Myocyte (in vitro differentiated cells): ENCODE measurements around the gene SULF2. TPM values are rescaled to one million over a fixed set of nuclear protein-coding genes. Genes with fewer than 3 reads are reported as not detected.
"Not testable (repeated sequence)": the region's sequence is repeated elsewhere in the genome, so short reads cannot be mapped to it uniquely, and the experiment has no call there.

ENCODE experiments used
- DNase-seq: peaks from one replicate; pipeline ENCODE4 v3.0.0-alpha.2; 2012; ENCODE audit warnings: low read depth
- total RNA-seq: library from RNA; depleted of rRNA; stranded (reverse); fragments of >200 nt; gene quantifications from 2 replicates; pipeline ENCODE4 v1.2.3, GENCODE V29; 2014

Gene SULF2
- total RNA-seq, 1 donor from 2014 or later: 2.6 TPM

- no peak for DNase-seq
These were observed 20.7 kb upstream of the SULF2 start for GRCh38 chr20:47805951-47806350.

- DNase-seq: not testable (repeated sequence)
These were observed 19.7 kb upstream of the SULF2 start for GRCh38 chr20:47804972-47805371.

GRCh38 chr20:47804224-47804825, 19.0 kb upstream of the SULF2 start:
- DNase-seq: not testable (repeated sequence)

- DNase-seq: no peak
These were observed 17.7 kb upstream of the SULF2 start for GRCh38 chr20:47802975-47803374.

- DNase-seq: no peak
These were observed 17.1 kb upstream of the SULF2 start for GRCh38 chr20:47802226-47802920.

GRCh38 chr20:47801759-47802158, 16.5 kb upstream of the SULF2 start:
- DNase-seq: no peak

GRCh38 chr20:47801079-47801478, 15.8 kb upstream of the SULF2 start:
- DNase-seq: no peak

GRCh38 chr20:47800623-47801022, 15.3 kb upstream of the SULF2 start:
- DNase-seq: no peak

GRCh38 chr20:47799116-47799715, 13.9 kb upstream of the SULF2 start:
- DNase-seq: peak; percentile 55

GRCh38 chr20:47796971-47797370, 11.7 kb upstream of the SULF2 start:
- no peak for DNase-seq

GRCh38 chr20:47795214-47795907, 10.1 kb upstream of the SULF2 start:
- peak; percentile 65 for DNase-seq

GRCh38 chr20:47794264-47794663, 9.0 kb upstream of the SULF2 start:
- not testable (repeated sequence) for DNase-seq

- peak; percentile 88 for DNase-seq
These were observed 6.8 kb upstream of the SULF2 start for GRCh38 chr20:47792021-47792618.

GRCh38 chr20:47791084-47791599, 5.9 kb upstream of the SULF2 start:
- no peak for DNase-seq

GRCh38 chr20:47790580-47790965, 5.3 kb upstream of the SULF2 start:
- DNase-seq: no peak

GRCh38 chr20:47789764-47790579, 4.7 kb upstream of the SULF2 start:
- DNase-seq: peak; percentile 52

GRCh38 chr20:47789081-47789763, 3.9 kb upstream of the SULF2 start:
- no peak for DNase-seq

GRCh38 chr20:47788741-47789080, 3.4 kb upstream of the SULF2 start:
- no peak for DNase-seq

- no peak for DNase-seq
These were observed 1.5 kb upstream of the SULF2 start for GRCh38 chr20:47786765-47787107.
